Neural progenitor cell (in vitro differentiated cells): ENCODE measurements around the gene KY. TPM values are rescaled to one million over a fixed set of nuclear protein-coding genes. Genes with fewer than 3 reads are reported as not detected.

Experiments used
- DNase-seq: peaks from one replicate; pipeline ENCODE4 v3.0.0-alpha.2; 2016; ENCODE audit warnings: low spot score
- H2AFZ ChIP-seq: fragments of 200-600 bp; sonication (generic); replicated peaks from 2 replicates; pipeline ENCODE4 v1.6.1; 2016; ENCODE audit warnings: antibody characterized with exemption
- H3F3A ChIP-seq: fragments of 200-600 bp; sonication (generic); 2 replicates; pipeline ENCODE4 v1.6.1; 2016; ENCODE audit warnings: antibody characterized with exemption, low read depth
- H3K27ac ChIP-seq: fragments of 200-600 bp; sonication (generic); 2 replicates; pipeline ENCODE4 v1.5.1; 2016; ENCODE audit warnings: mild to moderate bottlenecking
- H3K27me3 ChIP-seq: fragments of 200-600 bp; sonication (generic); 2 replicates; pipeline ENCODE4 v1.6.1; 2016; ENCODE audit warnings: mild to moderate bottlenecking, moderate library complexity
- H3K36me3 ChIP-seq: fragments of 200-600 bp; sonication (generic); 2 replicates; pipeline ENCODE4 v1.5.1; 2016
- H3K4me1 ChIP-seq: fragments of 200-600 bp; sonication (generic); 2 replicates; pipeline ENCODE4 v1.6.1; 2016; ENCODE audit warnings: mixed run types
- H3K4me2 ChIP-seq: fragments of 200-600 bp; sonication (generic); 2 replicates; pipeline ENCODE4 v1.6.1; 2016
- H3K4me3 ChIP-seq: fragments of 200-600 bp; sonication (generic); 2 replicates; pipeline ENCODE4 v1.5.1; 2016
- H3K79me2 ChIP-seq: fragments of 200-600 bp; sonication (generic); 2 replicates; pipeline ENCODE4 v1.6.1; 2016; ENCODE audit warnings: low read depth
- H3K9ac ChIP-seq: fragments of 200-600 bp; sonication (generic); 2 replicates; pipeline ENCODE4 v1.6.1; 2016
- H3K9me3 ChIP-seq: fragments of 200-600 bp; sonication (generic); 2 replicates; pipeline ENCODE4 v1.5.1; 2016; ENCODE audit warnings: low read depth
- H4K20me1 ChIP-seq: fragments of 200-600 bp; sonication (generic); 2 replicates; pipeline ENCODE4 v1.6.1; 2016; ENCODE audit warnings: low read depth
- H3K27ac Mint-ChIP-seq: 3 replicates; pipeline ENCODE4 v1.8.0; 2021; ENCODE audit warnings: mixed read lengths
- H3K27me3 Mint-ChIP-seq: 2 replicates; pipeline ENCODE4 v1.8.0; 2022; ENCODE audit warnings: low read depth, mild to moderate bottlenecking, inconsistent platforms, moderate library complexity, mixed read lengths; ENCODE audit not compliant: insufficient read depth
- H3K36me3 Mint-ChIP-seq: 3 replicates; pipeline ENCODE4 v1.8.0; 2021; ENCODE audit warnings: mixed read lengths
- H3K4me1 Mint-ChIP-seq: 3 replicates; pipeline ENCODE4 v1.8.0; 2021; ENCODE audit warnings: mixed read lengths
- H3K4me3 Mint-ChIP-seq: 3 replicates; pipeline ENCODE4 v1.8.0; 2021; ENCODE audit warnings: mild to moderate bottlenecking, moderate library complexity, mixed read lengths
- H3K9me3 Mint-ChIP-seq: 3 replicates; pipeline ENCODE4 v1.8.0; 2020; ENCODE audit warnings: mixed read lengths
- CTCF ChIP-seq: fragments of 200-600 bp; sonication (generic); IDR thresholded peaks from 2 replicates; pipeline ENCODE4 v1.5.1; 2017; ENCODE audit warnings: antibody characterized with exemption, mild to moderate bottlenecking
- EZH2 ChIP-seq: fragments of 200-600 bp; sonication (generic); IDR thresholded peaks from 2 replicates; pipeline ENCODE4 v1.6.1; 2017; ENCODE audit warnings: antibody characterized with exemption, mild to moderate bottlenecking, moderate library complexity
- EZH2phosphoT487 ChIP-seq: fragments of 200-600 bp; sonication (generic); IDR thresholded peaks from 2 replicates; pipeline ENCODE4 v1.6.1; 2017; ENCODE audit warnings: antibody characterized with exemption
- total RNA-seq: library from RNA; depleted of rRNA; stranded (reverse); fragments of >200 nt; gene quantifications from 2 replicates; pipeline ENCODE4 v1.2.3, GENCODE V29; 2015; ENCODE audit warnings: low replicate concordance

The KY gene
- total RNA-seq, 1 donor from 2014 or later: not detected

DNA sequence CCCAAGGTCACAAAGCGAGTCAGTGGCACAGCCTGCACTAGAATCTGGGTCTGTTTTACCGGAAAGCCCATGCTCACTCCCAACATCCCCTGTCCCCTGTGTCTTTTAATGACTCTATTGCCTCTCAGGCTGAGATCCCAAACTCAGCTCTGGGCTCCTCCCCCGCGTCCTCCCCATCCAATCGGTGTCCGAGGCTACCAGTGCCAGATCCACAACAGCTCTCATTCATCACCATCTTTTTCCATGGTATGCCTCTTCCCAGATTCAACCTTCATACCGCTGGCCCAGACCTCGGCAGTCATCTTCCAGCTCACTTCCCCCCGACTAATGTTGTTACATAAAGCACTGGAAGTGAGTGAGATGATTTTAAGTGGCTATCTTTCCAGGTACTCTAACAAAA lies 16.1 kb upstream of the KY start:
- no peak overlapping the region for H3K4me3 Mint-ChIP-seq
- H3K27me3 ChIP-seq: peaks cover 22% of the 10 kb centered on the region
- no peaks in the 10 kb centered on the region for H3K79me2 ChIP-seq
- H4K20me1 ChIP-seq: no peaks in the 10 kb centered on the region
- no peak overlapping the region for H2AFZ ChIP-seq
- no peak overlapping the region for H3K9ac ChIP-seq
- H3K9me3 Mint-ChIP-seq: no peaks in the 10 kb centered on the region
- H3K4me2 ChIP-seq: no peak overlapping the region
- H3F3A ChIP-seq: no peaks in the 10 kb centered on the region
- no peaks in the 10 kb centered on the region for H3K9me3 ChIP-seq
- H3K4me1 ChIP-seq: no peaks in the 10 kb centered on the region
- DNase-seq: no peak
- no peak overlapping the region for H3K27ac ChIP-seq
- H3K27ac Mint-ChIP-seq: no peak overlapping the region
- H3K4me3 ChIP-seq: no peak overlapping the region
- no peaks in the 10 kb centered on the region for H3K36me3 Mint-ChIP-seq
- peaks cover 3% of the 10 kb centered on the region for H3K27me3 Mint-ChIP-seq
- H3K4me1 Mint-ChIP-seq: peaks cover 7% of the 10 kb centered on the region
- no peaks in the 10 kb centered on the region for H3K36me3 ChIP-seq
- no peak for TF ChIP-seq EZH2
- no peak for TF ChIP-seq CTCF
- TF ChIP-seq EZH2phosphoT487: no peak

DNA sequence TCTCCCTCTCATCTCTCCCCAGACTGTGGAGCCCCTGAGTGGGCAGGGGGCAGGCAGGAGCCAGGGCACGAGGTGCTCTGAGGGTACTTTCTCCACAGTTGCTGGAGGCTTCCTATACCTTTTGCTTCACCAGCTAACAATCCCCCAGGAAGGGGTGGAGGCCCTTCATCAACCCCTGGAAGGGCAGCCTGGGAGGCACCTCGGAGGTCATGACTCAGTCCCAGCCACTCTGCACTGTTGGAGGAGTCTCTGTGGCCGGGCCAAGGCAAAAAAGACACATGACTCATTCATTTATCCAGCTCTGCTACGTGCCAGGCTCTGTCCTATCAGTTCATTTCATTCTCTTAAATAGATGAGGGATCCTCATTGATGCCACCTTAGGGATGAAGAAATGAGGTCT lies 15.6 kb upstream of the KY start:
- Histone ChIP-seq H3K27ac (no peak overlapping the region), H3K9ac (no peak overlapping the region), H3F3A (no peaks in the 10 kb centered on the region), H3K4me1 (no peaks in the 10 kb centered on the region), H3K9me3 (no peaks in the 10 kb centered on the region), H2AFZ (no peak overlapping the region), H3K27me3 (peaks cover 22% of the 10 kb centered on the region), H3K36me3 (no peaks in the 10 kb centered on the region), H4K20me1 (no peaks in the 10 kb centered on the region), H3K4me3 (no peak overlapping the region), H3K79me2 (no peaks in the 10 kb centered on the region), H3K4me2 (no peak overlapping the region)
- Mint-ChIP-seq H3K9me3 (no peaks in the 10 kb centered on the region), H3K4me1 (peaks cover 7% of the 10 kb centered on the region), H3K4me3 (no peak overlapping the region), H3K27me3 (peaks cover 3% of the 10 kb centered on the region), H3K36me3 (no peaks in the 10 kb centered on the region), H3K27ac (no peak overlapping the region)
- DNase-seq: no peak
- TF ChIP-seq CTCF: no peak
- TF ChIP-seq EZH2: no peak
- no peak for TF ChIP-seq EZH2phosphoT487

DNA sequence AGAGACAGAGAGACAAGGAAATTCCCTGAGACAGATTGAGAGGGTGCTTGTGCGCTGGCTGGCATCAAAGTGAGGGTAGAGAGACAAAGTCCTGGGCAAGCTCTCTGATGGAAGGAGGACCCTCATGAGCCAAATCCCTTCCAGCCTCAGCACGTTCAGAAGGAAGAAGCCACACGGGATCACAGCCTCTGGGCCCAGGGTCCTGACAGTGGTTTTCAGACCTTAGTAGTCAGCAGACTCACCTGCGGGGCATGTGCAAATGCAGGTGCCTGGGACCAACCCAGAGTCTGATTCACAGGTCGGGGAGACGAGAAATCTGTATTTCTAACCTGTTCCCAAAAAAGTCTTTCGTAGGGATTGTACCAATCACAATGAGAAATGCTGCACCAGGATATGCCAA lies 15.2 kb upstream of the KY start:
- TF ChIP-seq CTCF: no peak
- TF ChIP-seq EZH2: no peak
- TF ChIP-seq EZH2phosphoT487: no peak
- Histone ChIP-seq H3K36me3 (no peaks in the 10 kb centered on the region), H3K4me1 (no peaks in the 10 kb centered on the region), H3K9me3 (no peaks in the 10 kb centered on the region), H3K9ac (no peak overlapping the region), H3F3A (no peaks in the 10 kb centered on the region), H3K27ac (no peak overlapping the region), H3K4me2 (no peak overlapping the region), H3K79me2 (no peaks in the 10 kb centered on the region), H2AFZ (no peak overlapping the region), H3K4me3 (no peak overlapping the region), H4K20me1 (no peaks in the 10 kb centered on the region), H3K27me3 (peaks cover 22% of the 10 kb centered on the region)
- Mint-ChIP-seq H3K36me3 (no peaks in the 10 kb centered on the region), H3K27me3 (peaks cover 3% of the 10 kb centered on the region), H3K27ac (no peak overlapping the region), H3K4me3 (no peak overlapping the region), H3K4me1 (peaks cover 7% of the 10 kb centered on the region), H3K9me3 (no peaks in the 10 kb centered on the region)
- no peak for DNase-seq

DNA sequence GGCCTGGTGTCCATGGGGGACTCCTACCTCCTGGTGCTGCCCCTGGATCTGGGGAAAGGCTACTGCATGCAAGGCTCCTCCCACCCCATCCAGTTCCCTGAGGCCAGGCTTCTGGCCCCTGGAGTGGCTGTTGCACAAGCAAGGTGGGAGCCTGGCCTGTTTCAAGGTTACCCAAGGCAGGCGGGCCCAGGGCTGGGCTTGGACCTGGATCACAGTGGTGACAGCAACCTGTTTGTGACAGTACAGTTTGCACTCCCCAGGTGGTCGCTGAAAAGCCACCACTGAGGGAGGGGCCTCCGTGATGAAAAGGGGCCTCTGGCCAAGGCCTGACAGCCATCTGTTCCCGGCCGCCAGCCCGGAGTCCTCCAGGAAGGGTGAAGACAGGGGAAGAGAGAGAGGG lies 14.4 kb upstream of the KY start:
- no peaks in the 10 kb centered on the region for H3K36me3 Mint-ChIP-seq
- H3K27ac Mint-ChIP-seq: no peak overlapping the region
- Histone ChIP-seq H3K27me3 (peaks cover 20% of the 10 kb centered on the region), H3K27ac (no peak overlapping the region), H3K4me3 (no peak overlapping the region), H3K9ac (no peak overlapping the region), H3K79me2 (no peaks in the 10 kb centered on the region), H3K9me3 (no peaks in the 10 kb centered on the region), H3K4me1 (no peaks in the 10 kb centered on the region), H3K4me2 (no peak overlapping the region), H3K36me3 (no peaks in the 10 kb centered on the region), H3F3A (no peaks in the 10 kb centered on the region), H4K20me1 (no peaks in the 10 kb centered on the region), H2AFZ (no peak overlapping the region)
- H3K4me1 Mint-ChIP-seq: peaks cover 7% of the 10 kb centered on the region
- no peak overlapping the region for H3K4me3 Mint-ChIP-seq
- no peak for DNase-seq
- peaks cover 3% of the 10 kb centered on the region for H3K27me3 Mint-ChIP-seq
- no peak for TF ChIP-seq EZH2
- no peak for TF ChIP-seq EZH2phosphoT487
- no peak for TF ChIP-seq CTCF
- H3K9me3 Mint-ChIP-seq: no peaks in the 10 kb centered on the region
